ENCODE results near the gene HUWE1.

HUWE1 gene

GRCh38 chrX:53483416-53483815 lies 203.1 kb downstream of the HUWE1 start:
- TF ChIP-seq CTCF (IDR thresholded peaks at IDR 0.05; ENCODE audit: borderline replicate concordance, extremely low read depth, low read length, poor library complexity, severe bottlenecking): no peak
- TF ChIP-seq EZH2 (IDR thresholded peaks at IDR 0.05; ENCODE audit: borderline replicate concordance, low read depth, low read length, severe bottlenecking): no peak
- Histone ChIP-seq H3K9me3 (ENCODE audit: insufficient read depth, low read length, severe bottlenecking) (no peaks in the 10 kb centered on the region), H4K20me1 (ENCODE audit: insufficient read depth, low read length) (no peaks in the 10 kb centered on the region), H3K4me3 (ENCODE audit: low read depth in 1 of 2, low read length in 2 of 2) (no peak overlapping the region), H3K9ac (ENCODE audit: low read depth, low read length) (no peak overlapping the region), H2AFZ (ENCODE audit: low read depth, low read length) (no peak overlapping the region), H3K79me2 (ENCODE audit: insufficient read depth, low read length) (no peaks in the 10 kb centered on the region), H3K4me2 (ENCODE audit: insufficient read depth, low read length) (no peak overlapping the region), H3K27me3 (ENCODE audit: insufficient read depth, low read length, poor library complexity) (no peaks in the 10 kb centered on the region), H3K4me1 (ENCODE audit: insufficient read depth, low read length) (no peaks in the 10 kb centered on the region), H3K36me3 (ENCODE audit: insufficient read depth, low read length) (no peaks in the 10 kb centered on the region), H3K27ac (ENCODE audit: low read length) (no peak overlapping the region)
- ATAC-seq (ENCODE audit: insufficient read depth, low read depth) (no peak), DNase-seq (no peak)
